Measurements from ENCODE around the gene TP73.
"Not testable (repeated sequence)": the region's sequence is repeated elsewhere in the genome, so short reads cannot be mapped to it uniquely, and the experiment has no call there.

Gene TP73

DNA sequence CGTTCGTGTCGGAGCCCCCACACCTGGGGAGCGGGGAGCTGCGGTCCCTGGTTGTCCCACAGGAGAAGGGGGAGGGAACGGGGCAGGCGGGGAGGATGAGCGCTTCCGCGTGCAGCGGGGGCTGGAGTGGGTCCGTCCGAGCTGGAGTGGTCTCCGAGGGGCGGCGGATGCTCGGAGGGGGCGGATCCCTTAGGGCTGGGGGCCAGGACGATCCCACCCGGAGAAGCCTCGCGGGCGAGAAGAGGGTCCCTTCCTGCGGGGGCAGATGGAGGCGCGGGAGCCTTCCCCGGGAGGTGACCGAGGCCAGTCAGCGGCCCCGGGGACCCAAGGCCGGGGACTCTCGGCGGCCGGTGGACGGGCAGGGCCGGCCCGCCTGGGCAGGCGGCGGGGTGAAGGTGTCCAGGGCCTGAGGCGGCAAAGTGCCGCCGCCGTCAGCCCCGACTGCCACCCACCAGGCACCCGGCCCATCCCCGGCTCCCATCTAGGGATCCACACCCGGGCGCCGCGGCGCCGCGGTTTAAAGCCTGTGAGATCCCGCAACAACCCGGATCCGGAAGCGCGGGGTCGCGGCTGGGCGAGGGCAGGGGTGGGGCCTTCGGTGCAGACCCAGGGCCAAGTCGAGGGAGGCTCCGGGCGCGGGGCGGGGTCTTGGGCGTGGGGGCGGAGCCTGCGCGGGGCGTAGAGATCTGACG lies 94.7 kb downstream of the TP73 start:
- DNase-seq, result peak; percentile 53

DNA sequence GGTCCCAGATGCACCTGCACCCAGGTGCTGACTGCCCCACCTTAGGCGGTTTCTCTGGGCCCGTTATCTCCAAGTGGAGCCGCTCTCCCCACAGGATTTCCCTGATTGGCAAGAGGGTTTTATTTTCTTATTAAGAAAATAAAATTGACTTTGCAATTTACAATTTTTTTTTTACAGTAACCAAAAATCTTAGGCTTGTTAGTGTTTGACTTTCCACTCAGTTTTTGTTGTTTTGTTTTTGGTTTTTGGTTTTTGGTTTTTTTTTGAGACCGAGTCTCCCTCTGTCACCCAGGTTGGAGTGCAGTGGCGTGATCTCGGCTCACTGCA lies 95.2 kb downstream of the TP73 start:
- DNase-seq, result no peak

DNA sequence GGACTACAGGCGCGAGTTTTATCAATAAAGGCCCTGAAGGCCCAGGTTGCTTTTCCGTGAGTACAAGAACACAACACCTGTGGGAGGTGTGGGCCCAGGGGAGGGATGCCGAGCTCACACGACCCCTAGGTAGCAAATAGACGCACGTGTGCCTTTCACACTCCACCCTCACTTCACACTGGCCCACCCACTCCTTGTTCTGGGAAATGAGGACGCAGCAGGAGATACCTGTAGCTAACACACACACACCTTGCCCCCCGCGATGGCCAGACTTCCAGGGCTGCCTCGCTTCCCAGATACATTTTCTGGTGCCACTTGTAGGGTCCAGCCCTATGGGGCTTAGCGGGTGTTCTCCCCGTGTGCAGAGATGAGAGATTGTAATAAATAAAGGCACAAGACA lies 95.6 kb downstream of the TP73 start:
- DNase-seq, result no peak

GRCh38 chr1:3748316-3748900 lies 96.1 kb downstream of the TP73 start:
- DNase-seq, result not testable (repeated sequence)

DNA sequence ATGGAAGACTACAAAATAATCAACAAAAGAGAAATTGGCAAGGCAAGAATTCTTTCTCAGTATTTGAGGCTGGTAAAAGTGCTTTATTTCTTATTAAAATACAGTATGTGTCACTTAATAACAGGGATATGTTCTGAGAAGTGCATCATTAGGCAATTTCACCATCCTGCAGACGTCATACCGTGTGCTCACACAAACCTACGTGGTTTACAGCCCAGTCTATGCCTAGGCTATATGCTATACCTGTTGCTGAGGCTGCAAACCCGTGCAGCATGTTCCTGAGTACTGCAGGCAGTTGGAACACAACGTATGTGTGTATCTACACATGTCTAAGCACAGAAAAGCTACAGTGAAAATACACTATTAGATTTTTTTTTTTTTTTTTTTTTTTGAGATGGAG lies 97.2 kb downstream of the TP73 start:
- DNase-seq, result no peak

GRCh38 chr1:3750741-3751140 lies 98.4 kb downstream of the TP73 start:
- DNase-seq, result no peak

DNA sequence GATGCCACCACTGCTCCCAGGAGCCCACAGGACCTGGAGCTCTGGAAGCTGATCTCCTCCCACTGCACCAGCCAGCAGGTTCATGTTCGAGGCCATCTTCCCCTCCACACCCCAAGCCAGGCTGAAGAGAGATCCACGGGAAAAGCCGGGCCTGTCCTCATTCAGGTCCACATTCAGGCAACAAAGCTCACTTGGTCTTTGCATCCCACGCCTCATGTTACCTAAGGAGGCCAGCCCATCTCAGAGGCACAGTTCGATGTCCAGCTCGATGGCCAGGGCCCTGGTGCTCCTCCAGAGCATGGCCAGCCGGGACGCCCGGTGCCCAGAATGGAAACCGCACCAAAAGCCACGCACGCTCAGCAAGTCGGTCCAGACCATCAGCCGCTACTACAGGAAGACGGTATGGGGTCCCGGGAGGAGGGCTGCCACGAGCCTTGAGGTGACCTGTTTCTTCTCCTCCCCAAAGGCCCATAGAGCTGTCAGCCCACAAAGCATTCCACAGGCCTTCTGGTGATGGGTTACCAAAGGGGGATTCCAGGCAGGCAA lies 100.2 kb downstream of the TP73 start, which contains the start of gene CCDC27:
Gene CCDC27, plus strand, starts transcription at position 51 of the 546 bp plus-strand sequence. Its CDS starts 32 bp downstream, at position 83.
- no peak for DNase-seq

DNA sequence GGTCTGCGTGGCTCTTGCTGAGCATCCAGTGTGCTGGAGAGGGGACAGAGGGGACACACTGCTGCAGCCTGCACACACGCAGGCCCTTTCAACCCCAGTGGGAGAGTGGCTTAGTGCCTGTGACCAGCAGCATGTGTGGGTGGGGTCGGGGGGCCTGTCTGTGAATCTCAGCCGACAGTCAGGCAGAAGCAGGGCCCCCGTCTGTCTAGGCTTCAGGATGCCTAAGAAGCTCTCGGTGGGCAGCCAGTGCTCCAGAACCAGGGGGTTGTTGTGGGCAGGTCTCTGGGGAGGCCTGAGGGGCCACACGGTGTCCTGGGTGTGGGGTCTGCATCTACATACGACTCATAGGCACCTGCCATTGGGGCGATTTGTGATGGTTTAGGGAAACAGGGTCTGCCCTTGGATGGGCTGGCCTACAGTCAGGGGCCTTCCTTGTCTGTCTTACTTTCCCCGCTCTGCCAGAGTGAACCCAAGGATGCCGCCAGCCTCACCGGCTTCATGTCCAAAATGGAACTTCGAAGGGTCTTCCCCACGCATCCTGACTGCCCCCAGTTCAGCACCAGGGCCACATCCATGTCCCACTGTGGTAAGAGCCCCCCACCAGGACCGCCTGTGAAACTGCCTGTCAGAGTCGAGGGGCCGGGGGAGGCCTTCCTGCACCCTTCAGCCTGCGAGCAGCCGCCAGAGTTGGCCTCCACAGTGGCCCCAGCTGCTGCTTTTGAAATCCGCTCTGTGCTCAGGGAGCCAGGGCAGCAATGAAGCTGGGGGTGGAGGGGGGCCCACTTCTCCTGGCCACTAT lies 101.5 kb downstream of the TP73 start:
- no peak for DNase-seq

DNA sequence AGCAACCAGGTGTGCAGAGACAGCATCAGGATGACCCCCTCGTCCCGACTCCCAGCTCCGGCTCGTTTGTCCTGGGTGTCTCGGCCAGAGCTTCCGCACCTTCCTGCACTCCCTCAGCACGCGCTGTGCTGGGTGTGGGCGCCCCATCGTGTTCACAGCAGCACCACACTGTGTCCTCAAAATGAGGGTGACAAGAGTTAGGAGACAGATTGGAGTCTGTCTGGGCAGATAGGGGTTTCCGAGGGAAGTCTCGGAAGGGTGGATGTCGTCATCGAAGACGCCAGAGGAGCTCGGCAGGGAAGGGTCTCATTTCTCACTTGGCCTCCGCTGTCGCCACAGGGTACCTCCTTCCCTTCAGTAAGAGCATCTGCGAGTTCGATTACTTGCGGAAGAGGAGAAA lies 104.1 kb downstream of the TP73 start:
- DNase-seq, result no peak

- no peak for DNase-seq
Observed at GRCh38 chr1:3759164-3759563, 106.8 kb downstream of the TP73 start.

GRCh38 chr1:3759796-3760195 lies 107.5 kb downstream of the TP73 start:
- DNase-seq, result no peak

DNA sequence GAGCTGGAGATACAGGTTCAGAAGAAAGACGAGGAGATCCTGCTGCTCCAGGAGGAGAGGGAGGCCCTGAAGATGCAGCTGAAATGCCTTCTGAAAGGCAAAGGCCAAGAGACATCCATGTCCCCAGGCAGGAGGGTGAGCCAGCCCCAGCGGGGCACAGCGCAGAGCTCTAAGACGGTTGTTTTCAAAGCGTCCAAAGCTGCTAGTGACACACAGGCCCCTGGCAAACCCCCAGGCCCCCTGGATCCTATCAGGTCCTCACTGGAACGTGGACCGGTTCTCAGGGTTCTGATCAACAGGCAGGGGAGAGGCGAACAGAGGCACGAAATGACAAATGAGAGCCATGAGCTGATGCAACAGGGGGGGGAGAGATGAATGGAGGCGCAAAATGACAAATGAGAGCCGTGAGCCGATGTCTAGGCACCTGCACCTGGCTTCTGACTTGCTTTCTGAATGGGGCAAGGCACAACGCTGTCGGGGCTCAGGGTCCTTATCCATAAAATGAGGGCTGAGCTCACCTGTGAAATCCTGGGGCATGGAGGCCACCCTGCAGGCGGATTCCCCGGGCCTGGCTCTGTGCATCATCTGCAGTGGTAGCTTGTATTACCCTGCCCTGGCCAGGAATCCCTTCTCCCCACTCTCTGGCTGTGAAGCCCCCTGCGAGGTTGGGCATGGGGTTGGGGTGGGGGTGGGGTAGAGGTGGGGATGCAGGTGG lies 109.1 kb downstream of the TP73 start:
- DNase-seq, result no peak

DNA sequence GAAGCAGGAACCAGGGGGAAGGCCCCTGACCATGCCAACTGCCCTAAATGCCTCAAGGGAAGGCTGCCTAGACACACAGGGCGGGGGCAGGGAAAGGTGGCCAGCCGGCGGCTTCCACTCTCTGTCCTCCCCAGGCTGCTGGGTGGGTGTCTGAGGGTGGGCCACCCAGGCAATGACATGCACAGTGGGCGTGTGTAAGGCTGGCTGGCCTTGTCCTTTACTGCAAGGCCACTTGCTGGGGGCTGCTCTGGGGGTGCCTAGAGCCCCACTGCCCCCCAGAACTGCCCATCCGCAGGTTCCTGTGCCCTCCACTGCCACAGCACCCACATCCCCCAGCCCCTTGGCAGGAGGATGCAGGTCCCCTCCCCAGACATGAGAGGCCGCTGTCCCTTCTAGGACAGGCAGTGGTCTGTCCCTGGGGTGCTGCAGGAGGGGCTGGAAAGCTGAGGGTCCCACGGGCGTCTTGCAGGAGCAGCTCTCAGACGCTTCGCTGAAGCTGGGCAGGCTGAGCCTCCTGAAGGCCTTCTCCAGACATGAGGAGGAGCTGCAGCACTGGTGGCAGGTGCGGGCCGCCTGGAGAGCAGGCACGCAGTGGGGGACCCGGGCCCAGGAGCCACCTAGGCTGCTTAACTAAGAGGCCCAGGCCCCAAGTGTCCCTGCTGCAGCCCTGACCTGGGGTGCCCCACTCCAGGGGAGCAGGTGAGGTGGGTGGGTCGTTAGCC lies 110.0 kb downstream of the TP73 start:
- DNase-seq, result no peak

DNA sequence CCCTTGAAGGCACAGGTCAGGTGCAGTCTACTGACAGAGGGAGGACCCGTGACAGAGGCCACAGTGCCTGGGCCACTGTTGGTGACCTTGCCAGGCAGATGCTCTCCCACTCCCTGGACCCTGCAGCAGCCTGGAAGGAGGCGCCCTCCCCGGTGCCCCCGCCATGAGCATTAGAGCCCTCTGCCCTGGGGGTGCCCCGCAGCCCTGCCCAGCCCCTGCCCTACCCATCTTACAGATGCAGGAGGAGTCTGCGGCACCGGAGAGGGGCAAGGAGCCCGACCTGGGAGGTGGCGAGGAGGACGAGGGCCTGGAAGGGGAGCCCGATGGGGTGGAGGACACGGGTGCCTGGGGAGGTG lies 110.5 kb downstream of the TP73 start:
- DNase-seq, result no peak

- no peak for DNase-seq
Observed at GRCh38 chr1:3763351-3764125, 111.2 kb downstream of the TP73 start.

DNA sequence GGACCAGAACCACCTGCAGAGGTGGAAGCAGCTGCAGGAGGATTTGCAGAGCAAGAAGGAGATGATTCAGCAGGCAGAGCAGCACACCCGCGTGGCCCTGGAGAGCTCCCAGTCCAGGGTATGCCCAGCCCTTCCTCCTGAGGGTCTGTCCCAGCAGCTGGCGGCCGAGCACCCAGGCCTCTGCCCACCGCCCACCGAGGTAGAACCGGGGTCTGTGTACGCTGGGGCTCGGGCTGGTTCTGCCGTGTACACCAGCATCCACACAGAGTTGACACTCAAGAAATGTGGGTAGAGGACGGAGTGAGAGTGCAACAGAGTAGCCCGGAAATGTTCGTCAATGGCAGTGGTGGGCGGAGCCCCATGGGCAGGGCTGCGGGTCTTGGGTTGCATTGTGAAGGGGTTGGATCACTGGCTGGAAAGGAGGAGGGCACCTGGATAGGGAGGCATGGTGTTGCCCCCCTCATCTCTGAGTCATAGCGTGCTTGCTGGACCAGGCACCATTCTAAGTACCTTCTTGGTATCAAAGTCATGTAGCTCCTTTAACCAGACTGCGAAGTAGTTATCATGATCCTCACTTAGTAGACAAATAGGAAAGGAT lies 115.1 kb downstream of the TP73 start:
- no peak for DNase-seq

- DNase-seq, result no peak
Observed at GRCh38 chr1:3768811-3769390, 116.6 kb downstream of the TP73 start.

GRCh38 chr1:3770047-3770765 lies 117.9 kb downstream of the TP73 start:
- no peak for DNase-seq

DNA sequence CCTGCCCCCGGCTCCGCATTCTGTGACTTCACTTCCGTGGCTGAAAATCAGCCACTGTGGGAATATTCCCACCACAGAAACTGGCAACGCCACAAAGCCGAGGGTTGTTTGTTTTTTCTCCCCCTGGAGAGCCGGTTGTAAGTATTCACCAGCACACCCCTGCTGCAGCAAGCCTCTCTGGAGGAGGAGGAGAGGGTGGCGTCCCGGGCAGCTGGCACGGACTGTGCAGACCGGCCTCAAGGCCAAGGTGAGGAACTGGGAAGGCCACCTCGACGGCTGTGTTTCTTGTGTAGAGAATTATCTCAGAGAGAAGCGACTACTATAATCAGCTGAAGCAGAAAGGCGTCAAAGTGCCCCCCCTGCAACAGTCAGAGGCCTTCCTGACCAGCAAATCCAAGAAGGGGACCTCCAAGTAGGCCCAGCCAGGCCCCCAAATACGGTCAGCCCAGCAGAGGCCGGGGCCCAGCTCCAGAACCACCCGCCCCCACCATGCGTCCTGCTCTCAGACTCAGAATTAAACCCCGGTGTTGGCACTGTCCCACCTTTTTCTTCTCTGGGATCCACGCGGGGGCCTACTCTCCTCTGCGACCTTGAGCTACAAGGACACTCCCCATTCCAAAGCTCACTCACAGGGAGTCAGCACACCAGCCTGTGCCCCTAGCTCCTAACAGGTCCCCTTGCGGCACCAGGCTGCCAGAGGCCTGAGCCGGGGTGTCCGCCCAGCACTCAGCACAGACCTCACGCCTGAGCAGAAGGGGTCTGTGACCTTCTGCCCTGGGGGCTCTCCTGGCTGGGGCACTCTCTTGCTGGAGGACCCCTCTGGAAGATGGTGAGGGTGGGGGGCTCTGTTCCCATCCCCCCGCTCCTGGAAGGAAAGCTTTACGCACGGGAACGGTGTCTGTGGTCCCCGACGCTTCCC lies 119.1 kb downstream of the TP73 start:
- no peak for DNase-seq
